Breast epithelium (tissue), 3 donors: ENCODE results near the gene DEAF1.
"Not testable (repeated sequence)": the region's sequence is repeated elsewhere in the genome, so short reads cannot be mapped to it uniquely, and the experiment has no call there.

Experiments
- CTCF ChIP-seq, 3 donors: fragments of 450-650 bp; IDR thresholded peaks; one replicate each; pipeline ENCODE4 v1.5.1; 2016 to 2017; ENCODE audit warnings: antibody characterized with exemption in 3 of 3, mild to moderate bottlenecking in 3 of 3, moderate library complexity in 3 of 3
- POLR2A ChIP-seq: fragments of 450-650 bp; IDR thresholded peaks from one replicate; pipeline ENCODE4 v1.6.1; 2016; ENCODE audit warnings: antibody characterized with exemption, mild to moderate bottlenecking, moderate library complexity
- POLR2AphosphoS5 ChIP-seq, 3 donors: sonication (generic); formaldehyde crosslinking; IDR thresholded peaks; one replicate each; pipeline ENCODE4 v1.6.1; 2017; ENCODE audit warnings: antibody characterized with exemption in 3 of 3

GRCh38 chr11:653136-653535 is 41.9 kb downstream of the DEAF1 start:
- TF ChIP-seq CTCF (IDR thresholded peaks at IDR 0.05); POLR2A; POLR2AphosphoS5 (IDR thresholded peaks at IDR 0.05): not testable (repeated sequence)
